MM.1S (cell line): ENCODE data around the gene ADAMTS17.

ENCODE experiments used
- CTCF ChIP-seq: fragments of 300-600 bp; sonication (generic); IDR thresholded peaks from 2 replicates; pipeline ENCODE4 v1.5.1; 2016; ENCODE audit warnings: antibody characterized with exemption, low read length, mixed read lengths
- EZH2 ChIP-seq: fragments of 300-600 bp; sonication (generic); optimal IDR thresholded peaks from 2 replicates; pipeline ENCODE3; 2017; ENCODE audit warnings: low read depth, mild to moderate bottlenecking, antibody characterized with exemption, low read length, mixed read lengths
- EZH2phosphoT487 ChIP-seq: fragments of 300-600 bp; sonication (generic); IDR thresholded peaks from 2 replicates; pipeline ENCODE4 v1.6.1; 2018; ENCODE audit warnings: antibody characterized with exemption, low read length

GRCh38 chr15:100339999-100340398, 1.8 kb downstream of the ADAMTS17 start:
- TF ChIP-seq CTCF (no peak), EZH2 (no peak), EZH2phosphoT487 (no peak)
